Type B pancreatic cell (in vitro differentiated cells): ENCODE data around the gene MALSU1. TPM values are rescaled to one million over a fixed set of nuclear protein-coding genes. Genes with fewer than 3 reads are reported as not detected.

ENCODE experiments used
- DNase-seq: peaks from one replicate; pipeline ENCODE4 v3.0.0; 2021; ENCODE audit warnings: mixed read lengths; ENCODE audit not compliant: unreplicated experiment; ENCODE audit errors: extremely low spot score
- H3K27ac Mint-ChIP-seq: 2 replicates; pipeline ENCODE4 v1.8.0; 2021; ENCODE audit warnings: mild to moderate bottlenecking, mixed read lengths
- H3K27me3 Mint-ChIP-seq: 2 replicates; pipeline ENCODE4 v1.8.0; 2021; ENCODE audit warnings: mixed read lengths
- H3K36me3 Mint-ChIP-seq: 2 replicates; pipeline ENCODE4 v1.8.0; 2021; ENCODE audit warnings: mixed read lengths
- H3K4me1 Mint-ChIP-seq: one replicate; pipeline ENCODE4 v1.8.0; 2021; ENCODE audit warnings: mixed read lengths; ENCODE audit not compliant: unreplicated experiment
- H3K4me3 Mint-ChIP-seq: 2 replicates; pipeline ENCODE4 v1.8.0; 2021; ENCODE audit warnings: mild to moderate bottlenecking, mixed read lengths
- H3K9me3 Mint-ChIP-seq: 2 replicates; pipeline ENCODE4 v1.8.0; 2021; ENCODE audit warnings: mixed read lengths
- CTCF ChIP-seq: fragments of 200-600 bp; sonication (generic); conservative IDR thresholded peaks from 2 replicates; pipeline ENCODE4 v1.5.0; 2021; ENCODE audit warnings: antibody characterized with exemption, mild to moderate bottlenecking
- total RNA-seq: library from RNA; stranded (reverse); gene quantifications from 2 replicates; pipeline ENCODE4 v1.2.1, GENCODE V29; 2021; ENCODE audit warnings: low replicate concordance

The MALSU1 gene
- total RNA-seq, 1 donor from 2014 or later = 50.5 TPM

DNA sequence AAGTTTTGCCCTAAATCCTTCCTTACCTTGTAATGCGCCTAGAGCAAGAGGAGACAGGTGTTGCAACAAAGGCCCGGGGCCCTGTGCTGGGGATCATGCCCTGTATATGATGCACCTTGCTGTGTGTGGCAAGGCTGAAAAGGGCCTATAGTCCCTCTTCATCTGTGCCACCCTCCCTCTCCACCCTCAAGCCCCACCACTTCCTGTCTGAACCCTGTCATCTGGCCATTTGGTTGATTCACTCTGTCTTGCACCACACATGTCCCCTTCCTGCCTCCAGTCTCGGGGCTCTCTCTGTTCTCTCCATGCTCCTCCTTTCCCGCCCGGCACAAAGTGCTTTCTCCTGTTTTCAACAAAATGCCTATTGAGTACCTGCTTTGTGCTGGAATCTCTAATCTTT lies 11.5 kb upstream of the MALSU1 start:
- TF ChIP-seq CTCF = no peak
- Mint-ChIP-seq H3K9me3 (no peaks in the 10 kb centered on the region), H3K4me1 (no peaks in the 10 kb centered on the region), H3K27ac (no peak overlapping the region), H3K36me3 (no peaks in the 10 kb centered on the region), H3K27me3 (no peaks in the 10 kb centered on the region), H3K4me3 (no peak overlapping the region)
- no peak for DNase-seq

DNA sequence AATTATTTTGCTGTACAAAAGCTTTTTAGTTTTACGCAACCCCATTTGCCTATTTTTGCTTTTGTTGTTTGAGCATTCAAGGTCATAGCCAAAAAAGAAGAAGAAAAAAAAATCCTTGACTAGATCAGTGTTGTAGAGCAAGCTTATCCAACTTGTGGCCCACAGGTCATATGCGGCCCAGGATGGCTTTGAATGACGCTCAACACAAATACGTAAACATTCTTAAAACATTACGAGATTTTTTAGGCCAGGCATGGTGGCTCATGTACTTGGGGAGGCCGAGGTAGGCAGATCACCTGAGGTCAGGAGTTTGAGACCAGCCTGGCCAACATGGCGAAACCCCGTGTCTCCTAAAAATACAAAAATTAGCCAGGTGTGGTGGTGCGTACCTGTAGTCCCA lies 8.1 kb upstream of the MALSU1 start:
- H3K36me3 Mint-ChIP-seq = no peaks in the 10 kb centered on the region
- H3K27me3 Mint-ChIP-seq = no peaks in the 10 kb centered on the region
- no peak overlapping the region for H3K4me3 Mint-ChIP-seq
- H3K27ac Mint-ChIP-seq = no peak overlapping the region
- no peaks in the 10 kb centered on the region for H3K4me1 Mint-ChIP-seq
- no peak for DNase-seq
- no peaks in the 10 kb centered on the region for H3K9me3 Mint-ChIP-seq
- no peak for TF ChIP-seq CTCF

GRCh38 chr7:23291957-23292560 lies 7.1 kb upstream of the MALSU1 start:
- Mint-ChIP-seq H3K27ac (no peak overlapping the region), H3K4me3 (no peak overlapping the region), H3K36me3 (no peaks in the 10 kb centered on the region), H3K9me3 (no peaks in the 10 kb centered on the region), H3K27me3 (peaks cover 3% of the 10 kb centered on the region), H3K4me1 (no peaks in the 10 kb centered on the region)
- no peak for DNase-seq
- TF ChIP-seq CTCF = no peak

DNA sequence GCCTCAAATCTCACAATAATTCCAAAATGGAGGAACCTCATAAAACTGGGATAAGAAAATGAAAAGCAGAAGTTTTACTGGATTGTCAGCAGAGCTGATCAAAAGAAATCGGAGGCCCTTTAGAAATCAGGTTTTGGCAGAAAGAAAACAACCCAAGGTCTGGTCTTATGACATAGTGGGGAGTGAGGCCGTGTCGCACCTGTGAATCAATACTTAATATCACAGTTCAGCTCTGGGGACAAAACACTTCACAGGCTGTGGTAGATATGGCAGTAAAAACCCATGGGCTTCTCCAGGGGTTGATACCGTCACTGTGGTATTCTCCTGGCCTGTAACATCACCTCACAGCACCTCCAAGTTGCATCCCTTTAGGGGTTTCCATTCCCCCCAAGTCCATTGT lies 6.5 kb upstream of the MALSU1 start:
- DNase-seq = no peak
- H3K4me1 Mint-ChIP-seq = no peaks in the 10 kb centered on the region
- H3K9me3 Mint-ChIP-seq = no peaks in the 10 kb centered on the region
- H3K27me3 Mint-ChIP-seq = peaks cover 3% of the 10 kb centered on the region
- no peak for TF ChIP-seq CTCF
- H3K27ac Mint-ChIP-seq = no peak overlapping the region
- H3K36me3 Mint-ChIP-seq = no peaks in the 10 kb centered on the region
- no peak overlapping the region for H3K4me3 Mint-ChIP-seq

GRCh38 chr7:23293500-23294073 lies 5.6 kb upstream of the MALSU1 start:
- Mint-ChIP-seq H3K9me3 (no peaks in the 10 kb centered on the region), H3K4me1 (no peaks in the 10 kb centered on the region), H3K36me3 (no peaks in the 10 kb centered on the region), H3K27ac (no peak overlapping the region), H3K27me3 (peaks cover 3% of the 10 kb centered on the region), H3K4me3 (no peak overlapping the region)
- DNase-seq = no peak
- no peak for TF ChIP-seq CTCF
